DND-41 (cell line): ENCODE data around the gene SPATS2.

Experiments
- EZH2 ChIP-seq: IDR thresholded peaks from 3 replicates; pipeline ENCODE4 v1.6.1; 2012; ENCODE audit warnings: borderline replicate concordance, low read depth, mild to moderate bottlenecking, moderate library complexity, low read length, inconsistent platforms; ENCODE audit not compliant: severe bottlenecking
- TF ChIP-seq, protein P1 (sequence below): IDR thresholded peaks from 2 replicates; pipeline ENCODE4 v1.5.1; 2012; ENCODE audit warnings: borderline replicate concordance, low read length, moderate library complexity, mild to moderate bottlenecking; ENCODE audit not compliant: poor library complexity, severe bottlenecking; ENCODE audit errors: extremely low read depth

DNA sequence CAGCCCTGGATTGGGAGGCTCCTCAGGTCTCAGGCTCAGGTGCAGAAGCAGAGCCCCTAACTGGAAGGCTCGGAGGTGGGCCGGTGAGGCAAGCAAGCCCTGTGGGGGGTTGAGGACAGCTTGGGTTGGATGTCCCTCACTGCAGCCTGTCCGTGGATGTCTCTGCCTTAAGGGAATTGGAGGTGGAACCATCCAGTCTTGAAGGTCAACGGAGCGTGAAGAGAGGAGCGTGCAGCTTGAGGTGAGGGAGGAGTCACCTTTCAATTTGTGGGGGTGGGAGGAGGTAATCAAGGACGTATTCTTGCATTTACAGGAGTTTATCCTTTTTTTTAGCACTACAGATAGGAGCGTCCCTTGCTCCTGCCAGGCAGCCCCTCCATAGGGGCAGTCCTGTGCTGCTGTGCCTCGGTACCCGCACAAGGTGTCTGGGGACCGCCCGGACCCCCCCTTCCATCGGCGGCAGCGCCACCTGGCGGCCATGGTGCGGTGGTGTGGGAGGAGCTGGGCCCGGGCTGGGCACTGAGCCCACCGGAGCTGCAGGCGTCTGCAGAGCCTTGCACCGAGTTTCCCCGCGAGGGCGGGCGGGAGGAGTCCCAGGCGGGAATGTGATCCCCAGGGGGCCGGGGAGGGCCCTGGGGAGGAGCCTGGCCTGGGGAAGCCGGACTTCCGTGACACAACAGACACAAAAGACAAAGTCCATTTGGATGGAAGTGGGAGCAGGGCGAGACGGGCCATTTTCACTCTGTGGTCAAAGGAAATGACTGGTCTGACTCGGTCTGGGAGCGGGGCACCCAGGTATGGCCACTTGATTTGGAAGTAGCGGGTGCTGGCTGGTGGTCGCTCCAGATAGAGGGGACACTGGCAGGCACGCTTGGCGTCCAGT is 19.7 kb upstream of the SPATS2 start:
- TF ChIP-seq, protein P1, sequence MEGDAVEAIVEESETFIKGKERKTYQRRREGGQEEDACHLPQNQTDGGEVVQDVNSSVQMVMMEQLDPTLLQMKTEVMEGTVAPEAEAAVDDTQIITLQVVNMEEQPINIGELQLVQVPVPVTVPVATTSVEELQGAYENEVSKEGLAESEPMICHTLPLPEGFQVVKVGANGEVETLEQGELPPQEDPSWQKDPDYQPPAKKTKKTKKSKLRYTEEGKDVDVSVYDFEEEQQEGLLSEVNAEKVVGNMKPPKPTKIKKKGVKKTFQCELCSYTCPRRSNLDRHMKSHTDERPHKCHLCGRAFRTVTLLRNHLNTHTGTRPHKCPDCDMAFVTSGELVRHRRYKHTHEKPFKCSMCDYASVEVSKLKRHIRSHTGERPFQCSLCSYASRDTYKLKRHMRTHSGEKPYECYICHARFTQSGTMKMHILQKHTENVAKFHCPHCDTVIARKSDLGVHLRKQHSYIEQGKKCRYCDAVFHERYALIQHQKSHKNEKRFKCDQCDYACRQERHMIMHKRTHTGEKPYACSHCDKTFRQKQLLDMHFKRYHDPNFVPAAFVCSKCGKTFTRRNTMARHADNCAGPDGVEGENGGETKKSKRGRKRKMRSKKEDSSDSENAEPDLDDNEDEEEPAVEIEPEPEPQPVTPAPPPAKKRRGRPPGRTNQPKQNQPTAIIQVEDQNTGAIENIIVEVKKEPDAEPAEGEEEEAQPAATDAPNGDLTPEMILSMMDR, result peak; percentile 94
- no peak for TF ChIP-seq EZH2
